GM06990 (cell line): ENCODE results near the gene TEKT3.

Source experiments
- DNase-seq: peaks from one replicate; pipeline ENCODE4 v3.0.0-alpha.2; 2011; ENCODE audit not compliant: insufficient read length; ENCODE audit errors: extremely low read depth
- H3K27me3 ChIP-seq: replicated peaks from 2 replicates; pipeline ENCODE4 v1.6.0; 2011; ENCODE audit warnings: low read length; ENCODE audit not compliant: control insufficient read depth, insufficient read depth
- H3K36me3 ChIP-seq: 2 replicates; pipeline ENCODE4 v1.5.1; 2011; ENCODE audit warnings: low read length; ENCODE audit not compliant: control insufficient read depth, insufficient read depth
- H3K4me3 ChIP-seq: replicated peaks from 2 replicates; pipeline ENCODE4 v1.5.1; 2011; ENCODE audit warnings: low read depth, mild to moderate bottlenecking, control low read depth, low read length
- TF ChIP-seq, protein P1 (sequence below): IDR thresholded peaks from 2 replicates; pipeline ENCODE4 v1.5.1; 2011; ENCODE audit warnings: low read length, control low read depth, mild to moderate bottlenecking, inconsistent platforms; ENCODE audit not compliant: insufficient read depth, poor library complexity, severe bottlenecking

Gene TEKT3

DNA sequence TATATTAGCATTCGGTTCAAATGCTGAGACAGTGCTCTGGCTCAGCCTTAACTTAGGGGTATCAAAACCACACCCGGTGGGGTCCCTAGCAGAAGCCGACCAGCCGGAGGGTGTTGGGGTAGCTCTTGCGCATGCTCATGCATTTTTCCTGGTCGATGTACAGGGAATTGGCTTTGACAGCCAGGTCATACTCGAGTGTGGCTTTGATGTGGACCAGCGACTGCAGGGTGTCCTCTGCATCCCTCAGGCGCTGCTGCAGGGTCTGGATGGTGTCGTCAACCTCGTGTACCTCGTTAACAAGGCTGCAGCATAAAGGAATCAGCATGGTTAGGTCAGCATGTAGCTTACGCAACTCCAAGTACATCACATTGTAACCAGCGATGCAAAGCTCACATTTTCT is 37.5 kb downstream of the TEKT3 start:
- H3K36me3 ChIP-seq: no peaks in the 10 kb centered on the region
- DNase-seq: no peak
- no peaks in the 10 kb centered on the region for H3K27me3 ChIP-seq
- TF ChIP-seq, protein P1, sequence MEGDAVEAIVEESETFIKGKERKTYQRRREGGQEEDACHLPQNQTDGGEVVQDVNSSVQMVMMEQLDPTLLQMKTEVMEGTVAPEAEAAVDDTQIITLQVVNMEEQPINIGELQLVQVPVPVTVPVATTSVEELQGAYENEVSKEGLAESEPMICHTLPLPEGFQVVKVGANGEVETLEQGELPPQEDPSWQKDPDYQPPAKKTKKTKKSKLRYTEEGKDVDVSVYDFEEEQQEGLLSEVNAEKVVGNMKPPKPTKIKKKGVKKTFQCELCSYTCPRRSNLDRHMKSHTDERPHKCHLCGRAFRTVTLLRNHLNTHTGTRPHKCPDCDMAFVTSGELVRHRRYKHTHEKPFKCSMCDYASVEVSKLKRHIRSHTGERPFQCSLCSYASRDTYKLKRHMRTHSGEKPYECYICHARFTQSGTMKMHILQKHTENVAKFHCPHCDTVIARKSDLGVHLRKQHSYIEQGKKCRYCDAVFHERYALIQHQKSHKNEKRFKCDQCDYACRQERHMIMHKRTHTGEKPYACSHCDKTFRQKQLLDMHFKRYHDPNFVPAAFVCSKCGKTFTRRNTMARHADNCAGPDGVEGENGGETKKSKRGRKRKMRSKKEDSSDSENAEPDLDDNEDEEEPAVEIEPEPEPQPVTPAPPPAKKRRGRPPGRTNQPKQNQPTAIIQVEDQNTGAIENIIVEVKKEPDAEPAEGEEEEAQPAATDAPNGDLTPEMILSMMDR: no peak
- no peak overlapping the region for H3K4me3 ChIP-seq

DNA sequence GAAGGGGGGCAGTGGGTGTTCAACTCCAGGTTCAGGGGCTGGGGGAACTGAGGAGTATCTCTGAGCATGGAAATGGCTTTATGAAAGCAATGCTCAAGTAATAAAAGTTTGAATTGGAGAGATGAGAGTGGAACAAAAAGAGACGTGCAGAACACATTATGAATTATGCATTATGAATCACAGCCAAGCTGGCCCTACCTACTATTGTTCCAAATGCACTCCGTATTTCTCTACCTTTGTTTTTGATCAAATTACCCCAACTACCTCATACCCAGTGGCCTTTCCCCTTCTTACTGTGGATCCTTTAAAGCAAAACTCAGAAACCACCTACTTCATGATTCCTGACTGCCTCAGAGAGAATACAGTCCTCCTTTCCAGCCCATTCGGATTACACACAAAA is 38.1 kb downstream of the TEKT3 start:
- TF ChIP-seq, protein P1: no peak
- Histone ChIP-seq H3K36me3 (no peaks in the 10 kb centered on the region), H3K27me3 (no peaks in the 10 kb centered on the region), H3K4me3 (no peak overlapping the region)
- no peak for DNase-seq

DNA sequence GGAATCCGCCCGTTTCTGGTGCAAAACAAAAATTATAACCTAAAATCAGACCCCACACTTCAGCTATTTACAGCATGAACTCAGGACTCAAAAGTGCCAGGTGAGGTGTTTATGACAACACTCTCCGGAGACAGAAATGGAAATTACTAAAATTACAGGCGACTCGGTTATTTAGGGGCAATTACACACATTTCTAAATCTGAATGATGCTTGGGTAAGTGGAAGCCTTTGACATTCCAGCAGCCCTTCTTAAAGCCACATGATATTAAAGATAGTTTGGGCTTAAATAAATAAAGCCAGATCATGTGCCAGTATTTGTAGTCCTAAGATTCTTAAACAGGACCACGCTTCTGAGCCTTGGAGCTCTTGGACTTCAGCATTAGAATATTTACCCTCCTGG is 39.6 kb downstream of the TEKT3 start:
- no peak overlapping the region for H3K4me3 ChIP-seq
- TF ChIP-seq, protein P1: no peak
- H3K27me3 ChIP-seq: no peaks in the 10 kb centered on the region
- no peaks in the 10 kb centered on the region for H3K36me3 ChIP-seq
- no peak for DNase-seq

DNA sequence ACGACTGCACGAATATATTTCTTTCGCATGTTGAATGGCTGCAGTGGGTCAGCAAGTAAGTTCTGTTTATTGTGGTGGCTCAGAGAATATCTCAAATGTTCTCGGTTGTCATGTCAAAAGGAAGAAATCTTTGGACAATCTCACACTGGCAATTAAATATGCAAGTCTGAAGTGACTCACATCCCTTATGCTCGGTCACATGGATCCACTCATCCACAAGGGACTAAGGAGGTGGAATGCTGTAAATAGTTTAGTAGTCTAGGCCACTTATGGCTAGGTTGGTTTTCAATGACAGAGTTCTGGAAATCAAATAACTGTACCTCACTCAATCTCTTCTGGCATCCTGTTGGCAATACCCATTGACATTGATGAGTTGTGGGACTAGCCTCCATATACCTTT is 43.2 kb downstream of the TEKT3 start:
- Histone ChIP-seq H3K27me3 (no peaks in the 10 kb centered on the region), H3K36me3 (no peaks in the 10 kb centered on the region), H3K4me3 (no peak overlapping the region)
- DNase-seq: no peak
- TF ChIP-seq, protein P1: no peak

DNA sequence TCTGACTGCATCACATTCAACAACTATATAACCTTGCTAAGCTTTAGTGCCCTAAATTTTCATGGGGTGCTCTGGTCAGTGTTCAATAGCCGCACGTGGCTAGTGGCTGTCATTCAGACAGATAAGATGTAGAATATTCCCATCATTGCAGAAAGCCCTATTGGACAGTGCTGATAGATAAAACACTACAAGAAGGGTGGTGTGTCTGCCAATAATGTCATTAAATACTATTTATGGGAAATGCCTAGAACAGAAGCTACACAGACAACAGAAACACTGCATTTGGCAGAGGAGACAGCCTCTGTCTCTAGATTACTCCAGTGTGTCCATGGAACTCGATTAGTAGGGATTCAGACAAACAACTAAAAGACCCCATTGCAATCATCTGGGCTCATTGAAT is 47.8 kb downstream of the TEKT3 start:
- DNase-seq: no peak
- TF ChIP-seq, protein P1: no peak
- H3K27me3 ChIP-seq: no peaks in the 10 kb centered on the region
- no peak overlapping the region for H3K4me3 ChIP-seq
- H3K36me3 ChIP-seq: no peaks in the 10 kb centered on the region

DNA sequence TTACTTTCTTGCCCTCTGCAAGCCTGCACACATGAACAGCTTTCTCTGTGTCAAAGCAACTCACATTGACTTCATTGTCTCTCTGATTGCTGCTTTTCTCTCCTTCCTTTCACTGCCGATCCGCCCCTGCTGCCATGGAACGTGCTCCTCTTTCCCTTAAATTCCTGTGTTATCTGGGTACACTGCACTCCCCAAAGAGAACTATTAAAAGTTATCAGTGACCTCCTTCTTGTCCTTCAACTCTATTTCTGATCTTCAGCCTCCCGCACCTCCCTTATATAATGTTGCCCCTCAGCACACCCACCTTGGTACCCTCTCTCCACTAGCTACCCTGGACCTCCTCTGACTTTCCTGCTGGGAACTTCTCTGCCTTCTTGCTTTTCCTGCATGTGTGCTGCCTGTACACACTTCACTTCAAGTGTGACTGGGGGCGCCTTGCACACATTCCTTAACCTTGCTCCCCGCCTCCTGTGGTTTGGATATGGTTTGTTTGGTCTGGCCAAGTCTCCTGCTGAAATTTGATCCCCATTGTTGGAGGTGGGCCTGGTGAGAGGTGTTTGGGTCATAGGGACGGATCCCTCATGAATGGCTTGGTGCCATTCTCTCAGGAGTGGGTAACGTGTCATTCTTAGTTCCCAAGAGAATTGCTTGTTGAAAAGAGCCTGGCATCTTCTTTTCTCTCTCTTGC is 49.6 kb downstream of the TEKT3 start:
- TF ChIP-seq, protein P1: no peak

More for the DNA sequence above, 49.6 kb downstream of the TEKT3 start:
- DNase-seq: no peak
- no peaks in the 10 kb centered on the region for H3K36me3 ChIP-seq
- no peak overlapping the region for H3K4me3 ChIP-seq
- no peaks in the 10 kb centered on the region for H3K27me3 ChIP-seq
